ENCODE measurements around the gene KIRREL2.

- TF ChIP-seq CTCF (conservative IDR thresholded peaks at IDR 0.05; ENCODE audit: low read depth, low read length), result no peak
- no peak for TF ChIP-seq EZH2 (IDR thresholded peaks at IDR 0.05; ENCODE audit: low read length, unreplicated experiment)
- no peak for TF ChIP-seq EZH2phosphoT487 (IDR thresholded peaks at IDR 0.05; ENCODE audit: borderline replicate concordance, low read length)
Observed at GRCh38 chr19:35911790-35912189, 55.1 kb downstream of the KIRREL2 start.

All from PC-3 (cell line).